ENCODE data around the gene ARRDC1. TPM values are rescaled to one million over a fixed set of nuclear protein-coding genes. Genes with fewer than 3 reads are reported as not detected.
"Not testable (repeated sequence)": the region's sequence is repeated elsewhere in the genome, so short reads cannot be mapped to it uniquely, and the experiment has no call there.

ARRDC1 gene
- 46.3 TPM for polyA plus RNA-seq (2013)

- peak within 1 kb of the TSS in 1 of 2 experiments; percentile 58 for H3K27ac ChIP-seq (ENCODE audit: insufficient read depth in 1 of 2, low read depth in 1 of 2, low read length in 2 of 2, poor library complexity in 1 of 2, severe bottlenecking in 2 of 2)
- CTCF ChIA-PET = no interaction called here
- H3K36me3 ChIP-seq (ENCODE audit: control insufficient read depth in 4 of 4, insufficient read depth in 4 of 4, low read length in 3 of 4) = peaks cover 0 to 5% (median 0%) of the 10 kb centered on the region in 4 experiments
- peak; percentile 94 to 97 (median 96) for DNase-seq
- H3K4me1 ChIP-seq (ENCODE audit: control extremely low read depth in 1 of 4, control insufficient read depth in 4 of 4, insufficient read depth in 4 of 4, low read length in 3 of 4) = peaks cover 3 to 52% (median 47%) of the 10 kb centered on the region in 4 experiments
- peak within 1 kb of the TSS; percentile 61 to 83 (median 78) for H3K4me3 ChIP-seq (ENCODE audit: control insufficient read depth in 1 of 7, extremely low read depth in 1 of 7, insufficient read depth in 4 of 7, low read depth in 2 of 7, low read length in 6 of 7)
- no peaks in the 10 kb centered on the region for H3K9me3 ChIP-seq (ENCODE audit: control extremely low read depth in 1 of 5, control insufficient read depth in 4 of 5, insufficient read depth in 2 of 5, low read depth in 1 of 5, low read length in 4 of 5)
- WGBS (ENCODE audit: insufficient coverage) = under 1% methylated on average over 59 of the region's 111 CpGs
- POLR2A ChIA-PET = interaction anchor here (0.5 kb wide), 1 partner anchor 404 kb away, joined by 3 read pairs; no protein-coding TSS in a partner anchor
- no peaks in the 10 kb centered on the region for H3K27me3 ChIP-seq (replicated peaks in 2 of 5; ENCODE audit: control insufficient read depth in 4 of 5, insufficient read depth in 5 of 5, low read length in 4 of 5)
Measured at GRCh38 chr9:137605121-137606004, at the start of gene ARRDC1. TSS of gene ARRDC1 (plus strand) at chr9:137605686. CDS start at chr9:137605718, 32 bp downstream.

- no peak overlapping the region for H3K4me3 ChIP-seq (ENCODE audit: control insufficient read depth in 1 of 7, extremely low read depth in 1 of 7, insufficient read depth in 4 of 7, low read depth in 2 of 7, low read length in 6 of 7)
- H3K27ac ChIP-seq (ENCODE audit: insufficient read depth in 1 of 2, low read depth in 1 of 2, low read length in 2 of 2, poor library complexity in 1 of 2, severe bottlenecking in 2 of 2) = no peak overlapping the region
- no peaks in the 10 kb centered on the region for H3K27me3 ChIP-seq (replicated peaks in 2 of 5; ENCODE audit: control insufficient read depth in 4 of 5, insufficient read depth in 5 of 5, low read length in 4 of 5)
- POLR2A ChIA-PET = no interaction called here
- WGBS (ENCODE audit: insufficient coverage) = 96% methylated on average over 23 of the region's 24 CpGs
- peaks cover 6 to 46% (median 30%) of the 10 kb centered on the region in 4 experiments for H3K36me3 ChIP-seq (ENCODE audit: control insufficient read depth in 4 of 4, insufficient read depth in 4 of 4, low read length in 3 of 4)
- H3K9me3 ChIP-seq (ENCODE audit: control extremely low read depth in 1 of 5, control insufficient read depth in 4 of 5, insufficient read depth in 2 of 5, low read depth in 1 of 5, low read length in 4 of 5) = no peaks in the 10 kb centered on the region
- H3K4me1 ChIP-seq (ENCODE audit: control extremely low read depth in 1 of 4, control insufficient read depth in 4 of 4, insufficient read depth in 4 of 4, low read length in 3 of 4) = peaks cover 0 to 10% (median 7%) of the 10 kb centered on the region in 4 experiments
- no peak for DNase-seq
- CTCF ChIA-PET = interaction anchor here (1.0 kb wide), 1 partner anchor 110 kb away, joined by 3 read pairs; no protein-coding TSS in a partner anchor
Measured at GRCh38 chr9:137556069-137556838, 49.2 kb upstream of the ARRDC1 start.

GRCh38 chr9:137558127-137558526, 47.4 kb upstream of the ARRDC1 start:
- Histone ChIP-seq H3K9me3 (ENCODE audit: control extremely low read depth in 1 of 5, control insufficient read depth in 4 of 5, insufficient read depth in 2 of 5, low read depth in 1 of 5, low read length in 4 of 5) (no peaks in the 10 kb centered on the region), H3K4me3 (ENCODE audit: control insufficient read depth in 1 of 7, extremely low read depth in 1 of 7, insufficient read depth in 4 of 7, low read depth in 2 of 7, low read length in 6 of 7) (no peak overlapping the region), H3K36me3 (ENCODE audit: control insufficient read depth in 4 of 4, insufficient read depth in 4 of 4, low read length in 3 of 4) (peaks cover 6 to 48% (median 36%) of the 10 kb centered on the region in 4 experiments), H3K4me1 (ENCODE audit: control extremely low read depth in 1 of 4, control insufficient read depth in 4 of 4, insufficient read depth in 4 of 4, low read length in 3 of 4) (no peaks in the 10 kb centered on the region), H3K27ac (ENCODE audit: insufficient read depth in 1 of 2, low read depth in 1 of 2, low read length in 2 of 2, poor library complexity in 1 of 2, severe bottlenecking in 2 of 2) (no peak overlapping the region), H3K27me3 (replicated peaks in 2 of 5; ENCODE audit: control insufficient read depth in 4 of 5, insufficient read depth in 5 of 5, low read length in 4 of 5) (no peaks in the 10 kb centered on the region)
- ChIA-PET POLR2A (no interaction called here), CTCF (interaction anchor here (1.7 kb wide), 1 partner anchor 24 kb away, joined by 5 read pairs; no protein-coding TSS in a partner anchor)
- no peak for DNase-seq
- 100% methylated on average over 1 of the region's 4 CpGs for WGBS (ENCODE audit: insufficient coverage)

GRCh38 chr9:137564134-137564533, 41.4 kb upstream of the ARRDC1 start:
- Histone ChIP-seq H3K4me1 (ENCODE audit: control extremely low read depth in 1 of 4, control insufficient read depth in 4 of 4, insufficient read depth in 4 of 4, low read length in 3 of 4) (peaks cover 0 to 4% (median 0%) of the 10 kb centered on the region in 4 experiments), H3K4me3 (ENCODE audit: control insufficient read depth in 1 of 7, extremely low read depth in 1 of 7, insufficient read depth in 4 of 7, low read depth in 2 of 7, low read length in 6 of 7) (no peak overlapping the region), H3K9me3 (ENCODE audit: control extremely low read depth in 1 of 5, control insufficient read depth in 4 of 5, insufficient read depth in 2 of 5, low read depth in 1 of 5, low read length in 4 of 5) (no peaks in the 10 kb centered on the region), H3K36me3 (ENCODE audit: control insufficient read depth in 4 of 4, insufficient read depth in 4 of 4, low read length in 3 of 4) (peaks cover 12 to 35% (median 28%) of the 10 kb centered on the region in 4 experiments), H3K27ac (ENCODE audit: insufficient read depth in 1 of 2, low read depth in 1 of 2, low read length in 2 of 2, poor library complexity in 1 of 2, severe bottlenecking in 2 of 2) (no peak overlapping the region), H3K27me3 (replicated peaks in 2 of 5; ENCODE audit: control insufficient read depth in 4 of 5, insufficient read depth in 5 of 5, low read length in 4 of 5) (no peaks in the 10 kb centered on the region)
- POLR2A ChIA-PET = no interaction called here
- CTCF ChIA-PET = interaction anchor here (1.3 to 2.4 kb wide), 2 partner anchors 12 to 103 kb away, joined by 3 to 7 read pairs; partner anchors contain the start of gene MRPL41
- DNase-seq = no peak
- 100% methylated on average over 6 of the region's 10 CpGs for WGBS (ENCODE audit: insufficient coverage)

GRCh38 chr9:137564817-137565411, 40.6 kb upstream of the ARRDC1 start:
- Histone ChIP-seq H3K27ac (ENCODE audit: insufficient read depth in 1 of 2, low read depth in 1 of 2, low read length in 2 of 2, poor library complexity in 1 of 2, severe bottlenecking in 2 of 2) (no peak overlapping the region), H3K27me3 (replicated peaks in 2 of 5; ENCODE audit: control insufficient read depth in 4 of 5, insufficient read depth in 5 of 5, low read length in 4 of 5) (no peaks in the 10 kb centered on the region), H3K4me3 (ENCODE audit: control insufficient read depth in 1 of 7, extremely low read depth in 1 of 7, insufficient read depth in 4 of 7, low read depth in 2 of 7, low read length in 6 of 7) (no peak overlapping the region), H3K36me3 (ENCODE audit: control insufficient read depth in 4 of 4, insufficient read depth in 4 of 4, low read length in 3 of 4) (peaks cover 11 to 30% (median 24%) of the 10 kb centered on the region in 4 experiments), H3K9me3 (ENCODE audit: control extremely low read depth in 1 of 5, control insufficient read depth in 4 of 5, insufficient read depth in 2 of 5, low read depth in 1 of 5, low read length in 4 of 5) (no peaks in the 10 kb centered on the region), H3K4me1 (ENCODE audit: control extremely low read depth in 1 of 4, control insufficient read depth in 4 of 4, insufficient read depth in 4 of 4, low read length in 3 of 4) (peaks cover 0 to 4% (median 0%) of the 10 kb centered on the region in 4 experiments)
- DNase-seq = no peak
- 96% methylated on average over 14 of the region's 18 CpGs for WGBS (ENCODE audit: insufficient coverage)
- POLR2A ChIA-PET = no interaction called here
- CTCF ChIA-PET = no interaction called here

GRCh38 chr9:137568445-137568844, 37.0 kb upstream of the ARRDC1 start:
- H3K27ac ChIP-seq (ENCODE audit: insufficient read depth in 1 of 2, low read depth in 1 of 2, low read length in 2 of 2, poor library complexity in 1 of 2, severe bottlenecking in 2 of 2); CTCF ChIA-PET; H3K9me3 ChIP-seq (ENCODE audit: control extremely low read depth in 1 of 5, control insufficient read depth in 4 of 5, insufficient read depth in 2 of 5, low read depth in 1 of 5, low read length in 4 of 5); H3K4me3 ChIP-seq (ENCODE audit: control insufficient read depth in 1 of 7, extremely low read depth in 1 of 7, insufficient read depth in 4 of 7, low read depth in 2 of 7, low read length in 6 of 7); DNase-seq; H3K4me1 ChIP-seq (ENCODE audit: control extremely low read depth in 1 of 4, control insufficient read depth in 4 of 4, insufficient read depth in 4 of 4, low read length in 3 of 4); POLR2A ChIA-PET; H3K27me3 ChIP-seq (replicated peaks in 2 of 5; ENCODE audit: control insufficient read depth in 4 of 5, insufficient read depth in 5 of 5, low read length in 4 of 5): not testable (repeated sequence)
- H3K36me3 ChIP-seq (ENCODE audit: control insufficient read depth in 4 of 4, insufficient read depth in 4 of 4, low read length in 3 of 4) = peaks cover 13 to 39% (median 26%) of the 10 kb centered on the region in 4 experiments
- WGBS (ENCODE audit: insufficient coverage) = 80% methylated on average over 5 of the region's 5 CpGs
